ENCODE data around the gene TSPAN11.

GRCh38 chr12:30970559-30971197 is 44.1 kb downstream of the TSPAN11 start:
- no peak for TF ChIP-seq CTCF (IDR thresholded peaks at IDR 0.05)
- no peak for TF ChIP-seq POLR2A (IDR thresholded peaks at IDR 0.05)

All from adrenal gland (tissue), 5 donors.